T-cell (primary cell): ENCODE measurements around the gene DND1. TPM values are rescaled to one million over a fixed set of nuclear protein-coding genes. Genes with fewer than 3 reads are reported as not detected.
"Not testable (repeated sequence)": the region's sequence is repeated elsewhere in the genome, so short reads cannot be mapped to it uniquely, and the experiment has no call there.

Source experiments
- ATAC-seq, 4 experiments: fragments of 200-7000 bp in 3 of 4; fragments of 150-1000 bp in 1 of 4; cut with Tn5 transposase; replicated peaks in 1 of 4; 1 replicate in 3 of 4; 2 replicates in 1 of 4; pipeline ENCODE4 v1.10.0; 2021; ENCODE audit warnings: moderate library complexity in 3 of 4, mild to moderate bottlenecking in 2 of 4, moderate number of reproducible peaks in 1 of 4
- CTCF ChIA-PET, 2 donors: fragments of 300-600 bp; sonication (Branson Sonifier 250); formaldehyde crosslinking; loops; one replicate each; lab custom pipeline; 2022; ENCODE audit warnings: antibody characterized with exemption in 2 of 2; lab: Charles Lee
- POLR2A ChIA-PET, 2 donors: fragments of 300-600 bp; sonication (Branson Sonifier 250); formaldehyde crosslinking; loops; one replicate each; lab custom pipeline; 2022; ENCODE audit warnings: antibody characterized with exemption in 2 of 2; lab: Charles Lee
- DNase-seq, 35 experiments: peaks; one replicate each; pipeline versions ENCODE4 v3.0.0 to v3.0.0-alpha.2; 2013 to 2023
- H3K27ac ChIP-seq: one replicate; pipeline ENCODE4 v1.5.1; 2013; ENCODE audit warnings: low read length
- H3K27me3 ChIP-seq, 2 experiments: replicated peaks in 1 of 2; 1 replicate in 1 of 2; 2 replicates in 1 of 2; pipeline versions ENCODE4 v1.6.1 to v1.7.0; 2013; ENCODE audit warnings: low read length in 1 of 2, mixed read lengths in 1 of 2; ENCODE audit not compliant: control insufficient read depth in 2 of 2, insufficient read depth in 2 of 2; ENCODE audit errors: extremely low read depth in 1 of 2
- H3K36me3 ChIP-seq, 2 donors: 1 replicate in 1 of 2; 2 replicates in 1 of 2; pipeline versions ENCODE4 v1.6.1 to v1.7.0; 2013; ENCODE audit warnings: low read length in 1 of 2; ENCODE audit not compliant: control insufficient read depth in 2 of 2, insufficient read depth in 1 of 2; ENCODE audit errors: extremely low read depth in 1 of 2
- H3K4me1 ChIP-seq, 2 experiments: 1 replicate in 1 of 2; 2 replicates in 1 of 2; pipeline versions ENCODE4 v1.6.1 to v1.7.0; 2013; ENCODE audit warnings: low read length in 2 of 2, mixed read lengths in 1 of 2; ENCODE audit not compliant: insufficient read depth in 2 of 2, control insufficient read depth in 1 of 2; ENCODE audit errors: extremely low read depth in 1 of 2
- H3K4me3 ChIP-seq, 2 donors: 1 replicate in 1 of 2; 2 replicates in 1 of 2; pipeline versions ENCODE4 v1.5.1 to v1.7.0; 2013; ENCODE audit warnings: mild to moderate bottlenecking in 2 of 2, low read length in 1 of 2, moderate library complexity in 1 of 2; ENCODE audit not compliant: control insufficient read depth in 1 of 2; ENCODE audit errors: extremely low read depth in 1 of 2
- H3K9me3 ChIP-seq: 2 replicates; pipeline ENCODE4 v1.7.0; 2013
- H3K27ac Mint-ChIP-seq, 2 donors: one replicate each; pipeline ENCODE4 v1.8.0; 2020 to 2021; ENCODE audit warnings: mild to moderate bottlenecking in 2 of 2, mixed read lengths in 2 of 2
- H3K27me3 Mint-ChIP-seq, 2 donors: one replicate each; pipeline ENCODE4 v1.8.0; 2021 to 2022; ENCODE audit warnings: mixed read lengths in 2 of 2
- H3K36me3 Mint-ChIP-seq: one replicate; pipeline ENCODE4 v1.8.0; 2021; ENCODE audit warnings: mixed read lengths
- H3K4me1 Mint-ChIP-seq, 3 donors: one replicate each; pipeline ENCODE4 v1.8.0; 2020 to 2022; ENCODE audit warnings: mixed read lengths in 3 of 3, mild to moderate bottlenecking in 1 of 3
- H3K4me3 Mint-ChIP-seq, 3 donors: one replicate each; pipeline ENCODE4 v1.8.0; 2020 to 2022; ENCODE audit warnings: mild to moderate bottlenecking in 3 of 3, mixed read lengths in 3 of 3, moderate library complexity in 3 of 3
- H3K9me3 Mint-ChIP-seq, 3 donors: one replicate each; pipeline ENCODE4 v1.8.0; 2020 to 2022; ENCODE audit warnings: mixed read lengths in 3 of 3
- WGBS: methylation state at CpG from one replicate; pipeline ENCODE4 v1.1.5; 2013; ENCODE audit warnings: missing lambda C conversion rate; ENCODE audit not compliant: insufficient coverage; 5-methylcytosine and 5-hydroxymethylcytosine counted together
- total RNA-seq, 35 experiments: library from RNA in 6 of 35; stranded (reverse) in 6 of 35; fragments of 120-200 nt in 1 of 35; gene quantifications; one replicate each; pipeline versions ENCODE4 v1.2.1 to v1.2.4 and lab custom pipeline; 2013 to 2026

The DND1 gene
- total RNA-seq, 5 donors from 2014 or later (not counting 1 experiment from before 2014, with no cell fraction given), result 3.0 to 6.4 (median 5.5) TPM

DNA sequence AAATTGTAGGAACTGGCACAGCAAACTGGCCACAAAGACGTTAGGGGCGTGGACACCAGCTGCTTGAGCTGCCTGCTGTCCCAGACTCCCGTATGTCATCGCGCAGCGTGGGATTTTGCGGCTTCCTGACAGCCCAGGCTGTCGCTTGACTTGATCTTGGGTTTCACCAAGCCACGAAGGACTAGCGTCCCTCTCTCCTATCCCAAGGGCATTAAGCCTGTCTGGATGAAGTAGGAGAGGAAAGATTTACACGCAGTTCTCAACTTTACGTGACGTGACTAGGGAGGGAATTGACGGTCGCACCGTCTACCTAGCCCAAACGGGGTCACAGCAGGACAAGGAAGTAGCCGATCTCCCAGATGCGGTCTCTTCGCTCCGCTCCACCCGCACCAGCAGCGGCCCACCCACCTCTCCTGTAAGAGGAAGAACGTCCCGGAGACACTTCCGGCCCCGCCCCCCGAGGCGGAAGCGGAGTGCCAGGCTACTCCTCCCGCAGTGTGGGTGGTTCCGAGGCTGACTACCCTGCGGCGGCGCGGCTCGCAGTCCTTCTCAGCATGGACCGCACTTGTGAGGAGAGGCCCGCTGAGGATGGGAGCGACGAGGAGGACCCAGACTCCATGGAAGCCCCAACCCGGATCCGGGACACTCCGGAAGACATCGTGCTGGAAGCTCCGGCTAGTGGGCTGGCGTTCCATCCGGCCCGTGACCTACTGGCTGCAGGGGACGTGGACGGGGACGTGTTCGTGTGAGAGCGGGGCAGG lies 8.8 kb downstream of the DND1 start, which contains the start of gene WDR55:
Gene WDR55, plus strand, starts transcription at position 546 of the 761 bp plus-strand sequence. Its CDS starts 9 bp downstream, at position 555.
- peaks cover 33 to 35% (median 33%) of the 10 kb centered on the region in 3 donors for H3K4me1 Mint-ChIP-seq
- 0% methylated on average over 48 of the region's 54 CpGs for WGBS
- peak; percentile 88 to 99 (median 96) for DNase-seq
- ChIA-PET POLR2A (interaction anchor here (0.6 to 1.5 kb wide), 4 partner anchors 10 to 40 kb away, joined by 3 to 16 read pairs (median 4); partner anchors contain the start of genes IK (in 1 of the 2), NDUFA2 (in 1 of the 2) and ZMAT2 (in 1 of the 2)), CTCF (interaction anchor here in 1 of 2 donors (1.2 kb wide), 1 partner anchor 17 kb away, joined by 6 read pairs; the partner anchor contains the start of genes IK and NDUFA2)
- Histone ChIP-seq H3K27ac (peak within 1 kb of the TSS; percentile 97), H3K4me1 (peaks cover 6 to 24% of the 10 kb centered on the region in 2 experiments), H3K27me3 (no peaks in the 10 kb centered on the region), H3K36me3 (peaks cover 19 to 64% of the 10 kb centered on the region in 2 donors), H3K9me3 (no peaks in the 10 kb centered on the region), H3K4me3 (peak within 1 kb of the TSS; percentile 96 to 97)
- peak within 1 kb of the TSS; percentile 98 for H3K27ac Mint-ChIP-seq
- peak; percentile 94 to 97 (median 94) for ATAC-seq
- no peaks in the 10 kb centered on the region for H3K9me3 Mint-ChIP-seq
- peak within 1 kb of the TSS; percentile 97 to 100 (median 98) for H3K4me3 Mint-ChIP-seq
- H3K27me3 Mint-ChIP-seq, result no peaks in the 10 kb centered on the region
- peaks cover 59% of the 10 kb centered on the region for H3K36me3 Mint-ChIP-seq

DNA sequence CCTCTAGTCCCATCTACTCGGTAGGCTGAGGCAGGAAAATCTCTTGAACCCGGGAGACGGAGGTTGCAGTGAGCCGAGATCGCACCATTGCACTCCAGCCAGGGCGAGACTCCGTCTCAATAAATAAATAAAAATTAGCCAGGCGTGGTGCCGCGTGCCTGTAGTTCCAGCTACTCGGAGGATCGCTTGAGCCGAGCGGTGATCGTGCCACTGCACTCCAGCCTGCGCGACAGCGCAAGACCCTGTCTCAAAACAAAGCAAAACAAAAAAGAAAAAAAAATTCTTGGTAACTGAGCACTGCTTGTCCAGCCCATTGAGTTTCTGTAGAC lies 9.4 kb downstream of the DND1 start:
- no peaks in the 10 kb centered on the region for H3K27me3 ChIP-seq
- ATAC-seq (no peak), DNase-seq (no peak)
- Mint-ChIP-seq H3K4me3 (peak overlapping the region; percentile 97 to 100 (median 98)), H3K4me1 (peaks cover 33 to 35% (median 33%) of the 10 kb centered on the region in 3 donors), H3K9me3 (no peaks in the 10 kb centered on the region), H3K36me3 (peaks cover 58% of the 10 kb centered on the region), H3K27ac (peak overlapping the region; percentile 98), H3K27me3 (no peaks in the 10 kb centered on the region)
- peaks cover 22 to 64% of the 10 kb centered on the region in 2 donors for H3K36me3 ChIP-seq
- ChIA-PET CTCF (interaction anchor here in 1 of 2 donors (1.2 kb wide), 1 partner anchor 16 kb away, joined by 6 read pairs; the partner anchor contains the start of genes IK and NDUFA2), POLR2A (interaction anchor here (0.5 to 1.5 kb wide), 4 partner anchors 13 to 40 kb away, joined by 3 to 16 read pairs (median 4); partner anchors contain the start of genes IK (in 1 of the 2), NDUFA2 (in 1 of the 2) and ZMAT2 (in 1 of the 2))
- no peaks in the 10 kb centered on the region for H3K9me3 ChIP-seq
- peak overlapping the region; percentile 96 to 97 for H3K4me3 ChIP-seq
- H3K4me1 ChIP-seq, result peaks cover 6 to 24% of the 10 kb centered on the region in 2 experiments
- 46% methylated on average over 18 of the region's 18 CpGs for WGBS
- H3K27ac ChIP-seq, result peak overlapping the region; percentile 97

DNA sequence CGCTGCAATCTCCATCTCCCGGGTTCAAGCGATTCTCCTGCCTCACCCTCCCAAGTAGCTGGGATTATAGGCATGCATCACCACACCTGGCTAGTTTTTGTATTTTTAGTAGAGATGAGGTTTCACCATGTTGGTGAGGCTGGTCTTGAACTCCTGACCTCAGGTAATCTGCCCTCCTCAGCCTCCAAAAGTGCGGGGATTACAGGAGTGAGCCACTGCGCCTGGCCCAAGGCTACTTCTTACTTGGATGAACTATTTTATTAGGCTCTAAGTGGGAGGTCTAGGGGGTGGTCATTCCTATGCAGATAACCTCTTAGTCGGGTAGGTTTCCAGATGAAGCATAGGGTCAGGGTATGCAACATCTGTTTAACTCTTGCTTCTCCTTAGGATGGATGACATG lies 13.0 kb downstream of the DND1 start:
- Histone ChIP-seq H3K36me3 (peaks cover 26 to 77% of the 10 kb centered on the region in 2 donors), H3K4me1 (peaks cover under 1 to 13% of the 10 kb centered on the region in 2 experiments)
- H3K9me3 Mint-ChIP-seq, H3K9me3 ChIP-seq, H3K4me3 Mint-ChIP-seq, H3K27me3 Mint-ChIP-seq, H3K4me3 ChIP-seq, CTCF ChIA-PET, POLR2A ChIA-PET, DNase-seq, ATAC-seq, H3K27me3 ChIP-seq, H3K27ac ChIP-seq, H3K27ac Mint-ChIP-seq: not testable (repeated sequence)
- H3K4me1 Mint-ChIP-seq, result peaks cover 8 to 12% (median 10%) of the 10 kb centered on the region in 3 donors
- 100% methylated on average over 1 of the region's 6 CpGs for WGBS
- peaks cover 58% of the 10 kb centered on the region for H3K36me3 Mint-ChIP-seq

DNA sequence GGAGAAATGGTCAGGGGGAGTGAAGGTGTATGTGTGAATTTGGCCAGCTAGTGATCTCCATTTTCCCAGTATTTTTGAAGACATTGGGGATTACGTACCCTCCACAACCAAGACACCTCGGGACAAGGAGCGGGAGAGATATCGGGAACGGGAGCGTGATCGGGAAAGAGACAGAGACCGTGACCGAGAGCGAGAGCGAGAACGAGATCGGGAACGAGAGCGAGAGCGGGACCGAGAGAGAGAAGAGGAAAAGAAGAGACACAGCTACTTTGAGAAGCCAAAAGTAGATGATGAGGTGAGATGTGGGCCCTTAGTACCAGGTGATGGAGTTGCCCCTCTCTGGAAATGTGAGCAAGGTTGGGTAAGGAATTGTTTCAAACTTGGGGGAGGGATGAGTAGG lies 14.5 kb downstream of the DND1 start:
- Histone ChIP-seq H3K4me1 (peaks cover 0 to 5% of the 10 kb centered on the region in 2 experiments), H3K9me3 (no peaks in the 10 kb centered on the region), H3K27ac (no peak overlapping the region), H3K4me3 (no peak overlapping the region), H3K36me3 (peaks cover 26 to 92% of the 10 kb centered on the region in 2 donors), H3K27me3 (no peaks in the 10 kb centered on the region)
- no peaks in the 10 kb centered on the region for H3K27me3 Mint-ChIP-seq
- H3K4me1 Mint-ChIP-seq, result peaks cover 0 to 5% (median 2%) of the 10 kb centered on the region in 3 donors
- ChIA-PET CTCF (no interaction called here), POLR2A (interaction anchor here (1.0 kb wide), 2 partner anchors 11 kb away, joined by 3 read pairs; partner anchors contain the start of genes IK (in 2 of the 2) and NDUFA2 (in 2 of the 2))
- ATAC-seq, result no peak
- H3K27ac Mint-ChIP-seq, result peak overlapping the region in 1 of 2 donors; percentile 43
- H3K4me3 Mint-ChIP-seq, result no peak overlapping the region
- no peaks in the 10 kb centered on the region for H3K9me3 Mint-ChIP-seq
- DNase-seq, result no peak
- peaks cover 73% of the 10 kb centered on the region for H3K36me3 Mint-ChIP-seq
- 98% methylated on average over 14 of the region's 17 CpGs for WGBS

DNA sequence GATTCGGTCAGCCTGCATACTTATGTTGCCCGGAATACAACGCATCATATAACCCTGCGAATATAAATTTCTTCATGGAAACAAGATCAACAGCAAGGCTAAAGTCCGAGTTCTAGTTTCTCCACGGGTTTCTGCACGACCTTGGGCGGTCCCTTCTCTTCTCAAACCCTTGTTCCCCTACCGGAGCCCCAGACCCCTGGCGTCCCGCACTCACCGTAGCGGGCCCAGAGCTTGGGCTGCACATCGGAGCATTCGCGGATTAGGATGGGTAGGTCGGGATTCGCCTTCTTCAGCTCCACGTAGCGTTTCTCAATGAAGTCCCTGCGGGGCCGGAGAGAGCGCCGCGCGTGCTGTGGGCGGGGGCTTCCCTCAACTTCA lies 26.3 kb downstream of the DND1 start:
- no peaks in the 10 kb centered on the region for H3K27me3 ChIP-seq
- ChIA-PET POLR2A (interaction anchor here (0.7 to 2.4 kb wide), 18 partner anchors 8 to 246 kb away, joined by 3 to 16 read pairs (median 5); partner anchors contain the start of genes EIF4EBP3 (in 2 of the 2), ANKHD1 (in 1 of the 2), APBB3 (in 1 of the 2) and CD14 (in 1 of the 2)), CTCF (interaction anchor here in 1 of 2 donors (0.5 to 2.0 kb wide), 8 partner anchors 8 to 1398 kb away, joined by 3 to 14 read pairs (median 4); partner anchors contain the start of genes EIF4EBP3, HARS1, HARS2 and TMCO6)
- no peaks in the 10 kb centered on the region for H3K27me3 Mint-ChIP-seq
- peaks cover 12 to 32% of the 10 kb centered on the region in 2 experiments for H3K4me1 ChIP-seq
- peaks cover 16 to 59% of the 10 kb centered on the region in 2 donors for H3K36me3 ChIP-seq
- H3K4me3 Mint-ChIP-seq, result peak overlapping the region; percentile 90 to 99 (median 98)
- no peaks in the 10 kb centered on the region for H3K9me3 ChIP-seq
- H3K9me3 Mint-ChIP-seq, result no peaks in the 10 kb centered on the region
- H3K4me3 ChIP-seq, result peak overlapping the region; percentile 87 to 97
- peaks cover 51 to 59% (median 54%) of the 10 kb centered on the region in 3 donors for H3K4me1 Mint-ChIP-seq
- H3K36me3 Mint-ChIP-seq, result peaks cover 46% of the 10 kb centered on the region
- H3K27ac ChIP-seq, result peak overlapping the region; percentile 88
- ATAC-seq (no peak), DNase-seq (no peak)
- H3K27ac Mint-ChIP-seq, result peak overlapping the region; percentile 97 to 99
- WGBS, result 1% methylated on average over 24 of the region's 27 CpGs

DNA sequence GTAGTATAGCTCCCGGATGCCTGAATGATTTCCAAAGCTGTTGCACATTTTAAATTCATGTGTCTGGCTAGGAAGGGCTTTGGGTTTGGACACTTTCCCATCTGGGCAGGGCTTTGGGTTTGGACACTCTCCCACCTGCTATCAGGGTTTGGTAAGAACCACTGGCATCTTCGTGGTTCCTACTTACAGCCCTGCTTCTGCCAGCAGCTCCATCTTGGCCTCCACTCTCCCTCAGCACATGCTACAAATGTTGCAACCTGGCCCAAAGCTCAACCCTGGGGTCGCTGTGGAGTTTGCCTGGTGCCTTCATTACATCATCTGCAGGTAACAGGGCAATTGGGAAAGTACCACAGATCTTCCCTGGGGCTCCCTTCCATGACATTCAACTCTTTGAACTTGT lies 30.7 kb downstream of the DND1 start:
- H3K36me3 Mint-ChIP-seq, result peaks cover 28% of the 10 kb centered on the region
- no peaks in the 10 kb centered on the region for H3K9me3 Mint-ChIP-seq
- Histone ChIP-seq H3K27me3 (no peaks in the 10 kb centered on the region), H3K4me3 (no peak overlapping the region), H3K36me3 (peaks cover 16 to 34% of the 10 kb centered on the region in 2 donors), H3K4me1 (peaks cover 10 to 30% of the 10 kb centered on the region in 2 experiments), H3K9me3 (no peaks in the 10 kb centered on the region), H3K27ac (no peak overlapping the region)
- ChIA-PET POLR2A (no interaction called here), CTCF (interaction anchor here in 1 of 2 donors (0.8 to 1.6 kb wide), 2 partner anchors 95 to 270 kb away, joined by 3 to 4 read pairs; partner anchors contain the start of gene EIF4EBP3)
- ATAC-seq (no peak), DNase-seq (no peak)
- peak overlapping the region in 1 of 2 donors; percentile 12 for H3K27ac Mint-ChIP-seq
- no peak overlapping the region for H3K4me3 Mint-ChIP-seq
- H3K4me1 Mint-ChIP-seq, result peaks cover 54 to 58% (median 55%) of the 10 kb centered on the region in 3 donors
- no peaks in the 10 kb centered on the region for H3K27me3 Mint-ChIP-seq
- WGBS, result 100% methylated on average over 3 of the region's 3 CpGs
